Endodermal cell (in vitro differentiated cells): Measurements from ENCODE around the gene OR2F1. TPM values are rescaled to one million over a fixed set of nuclear protein-coding genes. Genes with fewer than 3 reads are reported as not detected.
"Not testable (repeated sequence)": the region's sequence is repeated elsewhere in the genome, so short reads cannot be mapped to it uniquely, and the experiment has no call there.

Experiments used
- DNase-seq: peaks from one replicate; pipeline ENCODE4 v3.0.0-alpha.2; 2017
- H3K27ac ChIP-seq: 2 replicates; pipeline ENCODE4 v1.5.1; 2013; ENCODE audit warnings: mild to moderate bottlenecking, low read depth, low read length, moderate library complexity
- H3K27me3 ChIP-seq: 2 replicates; pipeline ENCODE4 v1.6.1; 2013; ENCODE audit warnings: mild to moderate bottlenecking, low read length, moderate library complexity; ENCODE audit not compliant: insufficient read depth, control insufficient read depth, poor library complexity, severe bottlenecking
- H3K36me3 ChIP-seq: 2 replicates; pipeline ENCODE4 v1.7.0; 2013; ENCODE audit warnings: mild to moderate bottlenecking, low read length, moderate library complexity; ENCODE audit not compliant: control insufficient read depth, insufficient read depth
- H3K4me1 ChIP-seq: one replicate; pipeline ENCODE4 v1.7.0; 2013; ENCODE audit warnings: low read length; ENCODE audit not compliant: control insufficient read depth, insufficient read depth
- H3K4me3 ChIP-seq: 2 replicates; pipeline ENCODE4 v1.5.1; 2013; ENCODE audit warnings: mild to moderate bottlenecking, low read length, moderate library complexity
- H3K9ac ChIP-seq: 2 replicates; pipeline ENCODE4 v1.6.1; 2013; ENCODE audit warnings: mild to moderate bottlenecking, low read length, moderate library complexity; ENCODE audit not compliant: poor library complexity, severe bottlenecking; ENCODE audit errors: extremely low read depth
- H3K9me3 ChIP-seq: 2 replicates; pipeline ENCODE4 v1.6.1; 2013; ENCODE audit warnings: mild to moderate bottlenecking, low read length, moderate library complexity; ENCODE audit not compliant: control insufficient read depth
- H3K27ac Mint-ChIP-seq: 2 replicates; pipeline ENCODE4 v1.8.0; 2020; ENCODE audit warnings: mixed read lengths
- H3K27me3 Mint-ChIP-seq: 2 replicates; pipeline ENCODE4 v1.8.0; 2021; ENCODE audit warnings: mild to moderate bottlenecking, mixed read lengths; ENCODE audit not compliant: insufficient read depth
- H3K36me3 Mint-ChIP-seq: 2 replicates; pipeline ENCODE4 v1.8.0; 2020; ENCODE audit warnings: low read depth, mixed read lengths
- H3K4me1 Mint-ChIP-seq: 2 replicates; pipeline ENCODE4 v1.8.0; 2020; ENCODE audit warnings: mixed read lengths
- H3K4me3 Mint-ChIP-seq: 2 replicates; pipeline ENCODE4 v1.8.0; 2020; ENCODE audit warnings: mild to moderate bottlenecking, moderate library complexity, mixed read lengths
- H3K9me3 Mint-ChIP-seq: 2 replicates; pipeline ENCODE4 v1.8.0; 2020; ENCODE audit warnings: mild to moderate bottlenecking, mixed read lengths
- CTCF ChIP-seq: fragments of 200-600 bp; sonication (generic); conservative IDR thresholded peaks from 2 replicates; pipeline ENCODE4 v1.5.0; 2021; ENCODE audit warnings: antibody characterized with exemption, mild to moderate bottlenecking
- WGBS, 2 experiments: methylation state at CpG; one replicate each; pipeline versions ENCODE4 v1.1.5 to v1.1.7; 2013; ENCODE audit warnings: missing lambda C conversion rate in 2 of 2, mixed read lengths in 1 of 2; ENCODE audit not compliant: insufficient coverage in 1 of 2, insufficient read length in 1 of 2; 5-methylcytosine and 5-hydroxymethylcytosine counted together
- total RNA-seq, 2 donors: library from RNA; stranded (reverse); fragmentation: NEBNext Ultra II Directional in 1 of 2; extraction: Animal tissue kit (Norgen Biotek cat#: 25700) in 1 of 2; gene quantifications; 2 replicates in 1 of 2; 3 replicates in 1 of 2; pipeline ENCODE4 v1.2.1, GENCODE V29; 2021

OR2F1 gene
- total RNA-seq, 2 donors from 2014 or later = not detected

DNA sequence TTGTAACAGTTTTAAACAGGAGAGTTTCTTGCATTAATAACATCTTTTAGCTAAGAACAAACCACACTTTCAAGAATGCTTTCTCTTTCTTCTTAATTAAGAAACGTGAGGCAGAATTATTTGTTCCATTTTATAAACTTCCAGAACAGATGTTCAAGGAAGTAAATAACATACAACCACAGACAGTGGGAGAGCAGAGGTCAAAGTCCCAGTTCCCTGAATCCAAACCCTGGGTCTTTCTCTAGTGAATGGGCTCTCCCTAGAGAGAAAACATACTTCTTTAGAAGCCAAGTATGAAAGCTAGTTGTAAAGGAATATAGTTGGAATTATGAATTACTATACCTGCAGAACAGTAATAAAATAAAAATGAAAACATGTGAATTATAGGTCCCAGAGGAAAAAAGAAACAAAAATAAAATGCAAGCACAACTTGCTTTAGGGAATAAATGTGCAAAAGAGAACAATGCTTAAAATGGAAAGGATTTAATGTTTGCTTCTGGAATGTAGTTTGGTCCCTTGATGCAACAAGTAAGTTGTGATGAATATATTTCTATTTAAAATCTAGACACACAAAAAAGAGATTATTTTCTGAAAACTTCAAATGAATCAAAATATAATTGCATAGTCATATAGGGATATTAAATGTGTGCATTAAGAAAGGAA, 51.5 kb downstream of the OR2F1 start:
- 100% methylated on average over 1 of the region's 1 CpG; no CpG with 5 or more reads in 1 of the 2 experiments for WGBS, 2 experiments
- H3K9ac ChIP-seq = no peak overlapping the region
- DNase-seq = no peak
- H3K9me3 Mint-ChIP-seq = peaks cover 33% of the 10 kb centered on the region
- H3K27ac Mint-ChIP-seq = no peak overlapping the region
- no peaks in the 10 kb centered on the region for H3K36me3 ChIP-seq
- no peak overlapping the region for H3K27ac ChIP-seq
- no peaks in the 10 kb centered on the region for H3K4me1 ChIP-seq
- H3K27me3 Mint-ChIP-seq = peaks cover 3% of the 10 kb centered on the region
- no peaks in the 10 kb centered on the region for H3K4me1 Mint-ChIP-seq
- TF ChIP-seq CTCF = no peak
- no peak overlapping the region for H3K4me3 Mint-ChIP-seq
- no peak overlapping the region for H3K4me3 ChIP-seq
- no peaks in the 10 kb centered on the region for H3K36me3 Mint-ChIP-seq
- H3K27me3 ChIP-seq = no peaks in the 10 kb centered on the region
- H3K9me3 ChIP-seq = peaks cover 25% of the 10 kb centered on the region

DNA sequence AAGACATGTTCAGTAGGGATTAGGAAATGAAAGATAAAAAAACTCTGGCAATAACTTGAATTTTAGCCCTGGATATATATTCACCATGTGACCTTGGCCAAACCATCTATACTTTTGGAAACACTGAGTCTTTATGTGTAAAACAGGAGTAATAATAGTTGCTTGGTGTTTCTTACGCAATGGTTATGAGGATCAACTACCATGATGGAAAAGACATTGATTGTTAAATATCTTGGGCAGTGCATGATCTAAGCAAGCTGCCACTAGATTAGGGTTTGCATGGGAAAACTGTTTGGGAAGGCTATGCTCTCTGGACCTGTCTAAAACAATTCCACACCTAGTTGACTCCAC, 52.0 kb downstream of the OR2F1 start:
- no peak for TF ChIP-seq CTCF
- Mint-ChIP-seq H3K36me3 (no peaks in the 10 kb centered on the region), H3K4me3 (no peak overlapping the region), H3K27me3 (peaks cover 2% of the 10 kb centered on the region), H3K4me1 (no peaks in the 10 kb centered on the region), H3K9me3 (peaks cover 38% of the 10 kb centered on the region), H3K27ac (no peak overlapping the region)
- Histone ChIP-seq H3K9me3 (peaks cover 25% of the 10 kb centered on the region), H3K36me3 (no peaks in the 10 kb centered on the region), H3K27me3 (no peaks in the 10 kb centered on the region), H3K27ac (no peak overlapping the region), H3K9ac (no peak overlapping the region), H3K4me1 (no peaks in the 10 kb centered on the region), H3K4me3 (no peak overlapping the region)
- no peak for DNase-seq
- 94% methylated on average over 1 of the region's 1 CpG; no CpG with 5 or more reads in 1 of the 2 experiments for WGBS, 2 experiments

GRCh38 chr7:144009361-144009760, 54.7 kb downstream of the OR2F1 start:
- DNase-seq = no peak
- Histone ChIP-seq H3K27me3 (no peaks in the 10 kb centered on the region), H3K27ac (no peak overlapping the region), H3K4me3 (peak overlapping the region; percentile 33), H3K4me1 (no peaks in the 10 kb centered on the region), H3K36me3 (no peaks in the 10 kb centered on the region), H3K9ac (no peak overlapping the region), H3K9me3 (peaks cover 25% of the 10 kb centered on the region)
- peaks cover 2% of the 10 kb centered on the region for H3K27me3 Mint-ChIP-seq
- TF ChIP-seq CTCF = no peak
- WGBS, 2 experiments = 86 to 92% methylated on average over 1 to 2 of the region's 2 CpGs
- no peaks in the 10 kb centered on the region for H3K36me3 Mint-ChIP-seq
- peaks cover 40% of the 10 kb centered on the region for H3K9me3 Mint-ChIP-seq
- H3K4me1 Mint-ChIP-seq = no peaks in the 10 kb centered on the region
- H3K4me3 Mint-ChIP-seq = no peak overlapping the region
- no peak overlapping the region for H3K27ac Mint-ChIP-seq

DNA sequence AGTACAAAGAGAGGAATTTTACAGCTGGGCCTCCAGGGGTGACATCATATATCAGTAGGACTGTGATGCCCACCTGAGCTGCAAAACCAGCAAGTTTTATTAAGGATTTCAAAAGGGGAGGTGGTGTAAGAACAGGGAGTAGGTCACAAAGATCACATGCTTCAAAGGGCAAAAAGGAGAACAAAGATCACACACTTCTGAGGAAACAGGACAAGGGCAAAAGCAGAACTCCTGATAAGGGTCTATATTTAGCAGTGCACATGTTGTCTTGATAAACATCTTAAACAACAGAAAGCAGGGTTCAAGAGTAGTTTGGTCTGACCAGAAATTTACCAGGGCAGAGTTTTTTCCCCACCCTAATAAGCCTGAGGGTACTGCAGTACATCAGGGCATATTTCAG, 55.4 kb downstream of the OR2F1 start:
- H3K36me3 ChIP-seq, H3K27me3 ChIP-seq, H3K27ac ChIP-seq, H3K36me3 Mint-ChIP-seq, DNase-seq, H3K9ac ChIP-seq, H3K27ac Mint-ChIP-seq, H3K4me1 ChIP-seq, H3K4me3 Mint-ChIP-seq, H3K27me3 Mint-ChIP-seq, H3K4me3 ChIP-seq, H3K4me1 Mint-ChIP-seq: not testable (repeated sequence)
- H3K9me3 Mint-ChIP-seq = peaks cover 40% of the 10 kb centered on the region
- H3K9me3 ChIP-seq = peaks cover 25% of the 10 kb centered on the region

- H3K4me1 ChIP-seq, DNase-seq, H3K4me3 Mint-ChIP-seq, H3K36me3 Mint-ChIP-seq, H3K4me1 Mint-ChIP-seq, H3K27ac ChIP-seq, H3K27me3 Mint-ChIP-seq, H3K9ac ChIP-seq, H3K27me3 ChIP-seq, H3K27ac Mint-ChIP-seq, H3K4me3 ChIP-seq, H3K36me3 ChIP-seq: not testable (repeated sequence)
- 84 to 100% methylated on average over 1 of the region's 1 CpG for WGBS, 2 experiments
- peaks cover 25% of the 10 kb centered on the region for H3K9me3 ChIP-seq
- H3K9me3 Mint-ChIP-seq = peaks cover 40% of the 10 kb centered on the region
Measured at GRCh38 chr7:144010821-144011220, 56.2 kb downstream of the OR2F1 start.
